GM21526 (cell line): ENCODE data around the gene NUDT1.

Experiments
- ATAC-seq: cut with Tn5 transposase; IDR thresholded peaks from one replicate; pipeline ENCODE4 v1.9.1; 2021; ENCODE audit warnings: moderate library complexity; ENCODE audit not compliant: unreplicated experiment, low FRiP score

Gene NUDT1

GRCh38 chr7:2290877-2291276 lies 48.9 kb downstream of the NUDT1 start:
- ATAC-seq = no peak

- ATAC-seq = no peak
Measured at GRCh38 chr7:2295936-2296620, 54.1 kb downstream of the NUDT1 start.

GRCh38 chr7:2296832-2297231 lies 54.8 kb downstream of the NUDT1 start:
- no peak for ATAC-seq

GRCh38 chr7:2299131-2299829 lies 57.3 kb downstream of the NUDT1 start:
- no peak for ATAC-seq

GRCh38 chr7:2299870-2300512 lies 58.0 kb downstream of the NUDT1 start:
- ATAC-seq = no peak
